NCI-H774 (cell line): ENCODE results near the gene GPRIN1.
"Not testable (repeated sequence)": the region's sequence is repeated elsewhere in the genome, so short reads cannot be mapped to it uniquely, and the experiment has no call there.

Experiments used
- DNase-seq: peaks from one replicate; lab custom pipeline; 2025; lab: John Stamatoyannopoulos, UW

Gene GPRIN1

DNA sequence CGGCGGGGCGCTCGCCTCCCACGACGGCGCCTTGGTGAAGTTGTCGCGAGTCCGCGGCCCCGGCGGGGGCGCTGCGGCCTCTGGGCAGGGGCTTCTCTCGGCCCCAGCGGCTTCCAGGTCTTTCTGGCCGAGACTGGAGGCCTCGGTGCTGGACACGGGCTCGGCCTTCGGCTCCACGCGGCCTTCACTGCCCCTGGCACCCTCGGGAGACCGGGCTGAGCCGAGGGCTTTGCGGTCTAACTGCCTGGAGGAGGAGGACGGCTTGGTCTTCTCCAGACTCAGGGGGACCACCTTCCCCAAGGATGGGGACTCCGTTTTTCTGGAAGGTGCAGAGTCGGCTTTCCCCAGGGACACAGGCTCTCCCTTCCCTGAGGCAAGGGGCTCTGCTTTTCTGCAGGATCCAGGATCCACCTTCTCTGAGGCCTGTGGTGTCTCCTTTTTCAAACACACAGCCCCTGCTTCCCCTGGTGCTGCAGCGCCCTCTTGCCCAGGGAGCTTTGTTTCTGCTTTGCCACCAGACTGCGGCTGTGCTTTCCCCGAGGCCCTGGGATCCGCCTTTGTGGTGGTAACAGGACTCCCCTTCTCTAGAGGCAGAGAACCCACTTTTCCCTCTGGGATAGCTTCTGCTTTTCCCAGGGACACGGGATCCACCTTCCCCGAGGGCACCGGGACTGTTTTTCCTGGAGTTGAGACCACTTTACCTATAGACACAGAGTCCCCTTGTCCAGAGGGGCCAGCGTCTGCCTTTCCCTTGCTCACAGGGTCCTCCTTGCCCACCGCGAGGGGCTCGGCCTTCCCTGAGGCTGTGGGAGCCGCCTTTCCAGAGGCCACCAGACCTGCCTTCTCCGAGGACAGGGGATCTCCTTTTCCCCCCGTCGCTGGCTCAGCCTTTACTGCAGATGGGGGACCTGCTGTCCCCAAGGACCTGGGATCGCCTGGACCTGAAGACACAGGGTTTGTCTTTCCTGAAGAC, 12.3 kb downstream of the GPRIN1 start:
- no peak for DNase-seq

DNA sequence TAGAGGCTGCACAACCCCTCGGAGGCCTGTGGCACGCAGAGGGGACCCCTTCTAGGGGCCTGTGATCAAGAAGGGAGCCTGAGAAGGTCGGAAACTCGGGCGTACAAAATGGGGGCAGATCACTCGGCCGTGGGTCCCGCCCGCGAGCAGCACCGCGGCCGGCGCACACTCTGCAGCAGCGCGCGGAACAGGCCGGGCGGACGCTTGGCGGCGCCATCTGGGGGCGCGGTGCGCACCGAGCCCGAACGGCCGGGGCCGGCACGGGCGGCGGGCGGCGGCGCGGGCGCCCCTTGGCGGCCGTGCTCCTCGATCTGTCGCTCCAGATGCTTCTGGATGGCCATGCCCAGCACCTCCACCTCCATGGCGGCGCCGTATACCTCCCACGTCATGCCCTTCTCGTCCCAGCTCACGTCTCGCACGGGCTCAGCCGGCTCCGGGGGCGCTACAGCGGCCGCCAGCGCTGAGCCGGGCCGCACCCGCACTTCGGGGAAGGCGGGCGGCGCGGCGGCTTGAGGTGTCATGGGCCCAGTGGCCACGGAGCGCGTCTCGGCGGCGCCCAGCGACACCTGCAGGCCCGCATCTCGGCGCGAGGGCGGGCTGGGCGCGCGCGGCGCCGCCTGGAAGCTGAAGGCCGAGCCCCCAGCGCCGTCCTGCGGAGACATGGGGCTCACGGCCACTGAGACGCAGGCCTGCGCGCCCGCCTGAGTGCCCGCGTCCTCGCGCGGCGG, 13.1 kb downstream of the GPRIN1 start:
- DNase-seq = no peak

DNA sequence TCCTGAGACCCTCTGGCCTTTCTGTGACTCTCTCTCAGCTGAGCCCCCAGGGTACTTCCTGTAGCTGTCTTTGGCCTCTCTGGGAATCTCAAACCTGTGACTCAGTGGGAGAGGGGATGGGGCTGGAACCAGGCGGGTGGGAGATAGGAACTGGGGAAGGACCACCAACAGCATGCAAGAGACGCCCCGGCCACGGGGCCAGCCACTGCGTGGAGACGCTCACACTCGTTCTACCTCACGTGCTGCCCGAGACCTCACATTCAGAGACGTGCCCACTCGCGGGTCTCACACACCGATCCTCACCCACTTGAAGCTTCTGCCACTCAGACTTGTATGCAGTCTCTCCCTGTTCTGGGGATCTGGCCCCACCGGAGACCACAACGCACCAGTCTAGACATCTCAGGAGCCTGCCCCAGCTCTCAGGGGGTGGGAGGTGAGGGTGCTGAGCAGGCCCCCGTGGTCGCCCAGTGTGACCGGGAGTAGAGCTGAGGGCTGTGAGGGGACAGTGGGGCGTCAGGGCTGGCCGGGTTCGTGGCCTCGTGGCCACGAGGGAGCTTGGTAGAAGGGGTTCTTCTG, 13.8 kb downstream of the GPRIN1 start:
- no peak for DNase-seq

DNA sequence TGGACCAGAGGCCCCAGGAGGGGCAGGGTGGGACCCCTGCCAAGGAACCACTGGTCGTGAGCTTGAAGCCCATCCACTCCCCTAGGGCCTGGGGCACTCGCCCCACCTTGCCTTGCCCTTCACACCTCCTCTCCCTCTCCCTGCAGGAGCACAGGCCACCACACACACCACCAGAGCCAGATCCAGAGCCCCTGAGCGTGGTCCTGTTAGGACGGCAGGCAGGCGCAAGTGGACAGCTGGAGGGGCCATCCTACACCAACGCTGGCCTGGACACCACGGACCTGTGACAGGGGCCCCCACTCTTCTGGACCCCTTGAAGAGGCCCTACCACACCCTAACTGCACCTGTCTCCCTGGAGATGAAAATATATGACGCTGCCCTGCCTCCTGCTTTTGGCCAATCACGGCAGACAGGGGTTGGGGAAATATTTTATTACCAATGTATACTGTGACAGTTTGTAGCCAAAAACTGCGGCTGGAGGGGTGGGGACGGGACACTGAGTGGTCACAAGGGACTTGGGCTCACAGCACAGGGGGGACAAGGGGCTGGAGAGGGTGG, 14.5 kb downstream of the GPRIN1 start:
- DNase-seq = no peak

DNA sequence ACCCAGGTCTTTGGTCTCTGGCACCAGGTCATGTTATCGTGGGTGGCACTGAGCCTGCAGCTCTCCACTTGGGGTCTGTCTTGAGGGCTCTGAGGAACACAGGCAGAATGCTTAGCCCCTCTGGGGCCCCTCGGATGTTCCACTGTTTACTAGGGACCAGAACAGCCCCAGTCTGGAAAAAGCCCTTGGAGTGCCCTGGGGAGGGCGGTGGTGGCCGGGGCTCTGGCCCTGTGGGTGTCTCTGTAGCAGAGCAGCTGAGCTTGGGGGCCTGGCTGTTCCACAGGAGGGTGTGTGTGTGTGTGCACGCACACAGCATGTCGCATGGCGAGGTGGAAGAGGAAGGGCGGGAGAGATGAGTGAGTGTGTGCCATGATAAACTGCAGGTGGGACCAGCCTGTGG, 15.4 kb downstream of the GPRIN1 start:
- no peak for DNase-seq

DNA sequence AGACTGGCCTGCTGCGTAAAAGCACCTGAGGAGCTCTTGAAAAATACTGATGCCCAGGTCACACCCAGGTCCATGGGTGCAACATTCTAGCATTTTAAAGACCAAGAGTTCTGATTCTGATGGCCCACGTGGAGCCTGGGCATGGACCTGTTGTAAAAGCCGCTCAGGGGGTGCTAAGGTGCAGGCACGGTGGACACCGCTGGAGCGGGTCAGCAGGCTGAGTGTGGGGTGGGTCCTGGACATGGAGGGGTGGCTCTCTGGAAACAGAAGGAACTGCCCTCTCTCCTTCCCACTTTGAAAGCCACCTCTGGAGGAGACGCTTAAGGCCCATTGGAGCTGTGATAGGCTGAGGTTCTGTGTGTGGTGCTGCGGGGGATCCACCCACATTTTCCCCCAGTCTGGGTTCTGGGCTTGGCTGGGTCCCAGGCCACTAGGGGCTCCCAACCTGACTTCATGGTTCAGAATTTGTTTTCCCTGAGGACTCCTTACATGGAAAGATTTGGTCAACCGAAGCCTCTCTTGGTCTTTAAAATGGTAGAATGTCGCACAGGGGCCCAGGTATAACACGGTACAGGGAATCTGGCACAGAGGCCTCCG, 16.6 kb downstream of the GPRIN1 start:
- DNase-seq = no peak

DNA sequence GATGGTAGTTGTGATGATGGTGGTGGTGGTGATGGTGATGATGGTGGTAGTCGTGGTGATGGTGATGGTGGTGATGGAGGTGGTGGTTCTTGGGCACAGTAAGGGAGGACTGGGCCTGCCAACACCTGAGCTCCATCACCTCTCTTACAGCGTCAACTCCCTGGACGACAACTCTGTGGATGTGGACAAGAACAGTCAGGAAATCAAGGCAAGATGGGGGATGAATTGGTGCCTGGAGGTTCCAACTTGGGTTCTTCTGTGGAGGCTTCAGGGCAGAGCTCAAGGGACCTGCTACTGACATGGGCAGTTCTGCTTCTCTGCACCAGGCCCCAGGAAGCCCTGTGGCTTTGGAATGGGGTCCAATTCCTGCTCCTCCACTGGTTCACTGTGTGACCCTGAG, 17.4 kb downstream of the GPRIN1 start:
- DNase-seq = no peak

DNA sequence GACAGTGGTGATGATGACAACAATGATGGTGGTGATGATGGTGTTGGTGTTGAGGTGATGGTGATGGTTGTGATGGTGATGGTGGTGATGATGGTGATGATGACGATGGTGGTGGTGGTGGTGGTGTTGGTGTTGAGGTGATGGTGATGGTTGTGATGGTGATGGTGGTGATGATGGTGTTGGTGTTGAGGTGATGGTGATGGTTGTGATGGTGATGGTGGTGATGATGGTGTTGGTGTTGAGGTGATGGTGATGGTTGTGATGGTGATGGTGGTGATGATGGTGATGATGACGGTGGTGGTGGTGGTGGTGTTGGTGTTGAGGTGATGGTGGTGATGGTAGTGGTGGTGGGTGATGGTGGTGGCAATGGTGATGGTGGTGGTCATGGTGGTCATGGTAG, 18.3 kb downstream of the GPRIN1 start:
- DNase-seq = not testable (repeated sequence)

DNA sequence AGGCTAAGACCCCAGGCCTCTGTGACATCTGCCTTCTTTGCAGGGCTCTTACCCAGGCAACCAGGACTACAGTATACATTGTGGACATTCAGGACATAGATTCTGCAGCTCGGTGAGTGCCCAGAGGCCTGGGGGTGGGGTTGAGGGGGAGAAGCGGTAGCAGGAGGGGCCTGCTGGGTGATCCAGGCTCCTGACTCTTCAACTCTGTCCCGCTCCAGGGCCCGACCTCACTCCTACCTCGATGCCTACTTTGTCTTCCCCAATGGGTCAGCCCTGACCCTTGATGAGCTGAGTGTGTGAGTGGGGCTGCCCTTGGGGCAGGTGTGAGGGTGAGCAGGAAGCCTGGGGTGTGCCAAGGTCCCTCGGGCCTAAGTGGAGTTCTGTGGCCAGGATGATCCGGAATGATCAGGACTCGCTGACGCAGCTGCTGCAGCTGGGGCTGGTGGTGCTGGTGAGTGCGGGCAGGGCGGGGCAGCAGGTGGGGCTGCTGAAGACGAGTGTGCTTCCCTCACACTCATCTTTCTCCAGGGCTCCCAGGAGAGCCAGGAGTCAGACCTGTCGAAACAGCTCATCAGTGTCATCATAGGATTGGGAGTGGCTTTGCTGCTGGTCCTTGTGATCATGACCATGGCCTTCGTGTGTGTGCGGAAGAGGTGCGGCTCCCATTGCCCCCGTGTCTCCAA, 19.8 kb downstream of the GPRIN1 start:
- DNase-seq = no peak

DNA sequence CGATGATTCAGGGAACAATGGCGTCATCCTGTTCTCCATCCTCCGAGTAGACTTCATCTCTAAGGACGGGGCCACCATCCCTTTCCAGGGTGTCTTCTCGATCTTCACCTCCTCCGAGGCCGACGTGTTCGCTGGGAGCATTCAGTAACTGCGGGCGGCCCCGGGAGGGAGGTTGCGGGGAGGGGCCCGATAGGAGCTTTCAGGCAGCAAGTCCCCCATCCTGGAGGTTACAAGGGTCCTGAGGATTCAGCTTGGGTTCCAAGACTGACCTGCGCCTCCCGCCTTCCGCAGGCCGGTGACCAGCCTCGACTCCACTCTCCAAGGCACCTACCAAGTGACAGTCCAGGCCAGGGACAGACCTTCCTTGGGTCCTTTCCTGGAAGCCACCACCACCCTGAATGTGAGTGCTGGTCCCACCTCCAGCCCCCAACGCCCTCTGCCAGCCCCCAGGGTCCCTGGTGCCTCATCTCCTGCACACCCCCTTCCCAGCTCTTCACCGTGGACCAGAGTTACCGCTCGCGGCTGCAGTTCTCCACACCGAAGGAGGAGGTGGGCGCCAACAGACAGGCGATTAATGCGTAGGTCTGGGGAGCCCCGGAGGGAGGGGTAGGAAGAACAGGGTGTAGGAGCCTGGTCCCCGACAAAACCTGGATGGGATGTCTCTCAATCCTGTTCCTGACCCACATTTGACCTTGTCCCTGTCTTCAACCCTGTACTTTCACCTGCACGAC, 20.8 kb downstream of the GPRIN1 start:
- no peak for DNase-seq

DNA sequence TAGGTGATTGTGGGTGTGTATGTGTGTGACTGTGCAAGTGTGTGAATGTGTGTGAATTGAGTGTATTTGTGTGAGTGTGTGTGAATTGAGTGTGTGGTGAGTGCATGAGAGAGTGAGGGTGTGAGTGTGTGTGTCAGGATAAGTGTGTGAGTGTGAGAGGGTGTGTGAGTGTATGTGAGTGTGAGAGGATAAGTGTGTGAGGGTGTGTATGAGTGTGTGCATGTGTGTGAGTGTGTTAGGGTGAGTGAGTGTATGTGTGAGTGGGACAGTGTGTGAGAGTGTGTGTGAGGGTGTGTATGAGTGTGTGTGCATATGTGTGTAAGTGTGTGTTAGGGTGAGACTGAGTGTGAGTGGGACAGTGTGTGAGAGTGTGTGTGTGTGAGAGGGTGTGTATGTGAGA, 21.7 kb downstream of the GPRIN1 start:
- no peak for DNase-seq

DNA sequence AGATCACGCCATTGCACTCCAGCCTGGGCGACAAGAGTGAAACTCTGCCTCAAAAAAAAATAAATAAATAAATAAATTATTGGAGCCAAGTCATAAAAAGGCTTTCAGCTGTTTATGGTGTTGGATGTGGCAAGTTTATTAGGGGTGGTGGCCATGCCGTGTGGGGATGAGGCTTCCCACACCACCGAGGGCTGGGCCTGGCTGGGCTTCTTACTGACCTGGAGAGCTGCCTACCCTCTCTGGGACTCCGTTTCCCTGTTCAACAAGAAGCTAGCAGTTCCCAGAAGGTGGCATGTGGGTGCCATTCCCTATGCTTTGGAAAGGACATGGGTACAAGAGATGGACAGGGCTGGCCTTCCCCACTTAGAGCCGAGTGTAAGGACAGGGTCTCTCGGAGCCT, 22.6 kb downstream of the GPRIN1 start:
- no peak for DNase-seq

DNA sequence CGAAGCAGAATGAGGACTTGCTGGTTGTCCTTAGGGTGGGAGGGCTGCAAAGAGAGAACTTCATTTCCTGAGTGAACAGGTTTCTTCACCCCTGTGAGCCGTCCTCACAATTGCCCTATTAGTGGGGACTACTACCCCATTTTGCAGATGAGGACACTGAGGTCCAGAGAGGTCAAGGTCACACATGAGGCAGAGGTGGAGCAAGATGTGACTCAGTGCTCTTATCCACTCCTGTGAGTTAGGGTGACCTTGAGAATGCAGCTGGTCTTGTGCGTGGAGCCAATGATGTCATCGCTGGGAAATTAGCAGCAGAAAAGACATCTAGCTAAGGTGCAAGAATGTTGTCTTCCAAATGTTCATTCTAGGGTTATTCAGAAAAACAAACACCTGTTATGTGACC, 26.9 kb downstream of the GPRIN1 start:
- no peak for DNase-seq

DNA sequence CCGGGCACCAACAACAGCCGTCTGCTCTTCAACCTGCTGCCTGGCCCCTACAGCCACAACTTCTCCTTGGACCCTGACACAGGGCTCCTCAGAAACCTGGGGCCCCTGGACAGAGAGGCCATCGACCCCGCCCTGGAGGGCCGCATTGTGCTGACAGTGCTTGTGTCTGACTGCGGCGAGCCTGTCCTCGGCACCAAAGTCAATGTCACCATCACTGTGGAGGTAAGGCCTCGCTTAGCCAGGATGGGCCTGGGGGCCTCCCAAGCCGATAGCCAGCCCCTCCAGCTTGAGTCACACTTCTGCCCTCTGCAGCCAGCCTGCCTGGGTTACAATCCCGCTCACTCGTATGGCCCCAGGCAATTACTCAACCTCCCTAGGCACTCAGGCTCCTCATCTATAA, 28.6 kb downstream of the GPRIN1 start:
- no peak for DNase-seq

DNA sequence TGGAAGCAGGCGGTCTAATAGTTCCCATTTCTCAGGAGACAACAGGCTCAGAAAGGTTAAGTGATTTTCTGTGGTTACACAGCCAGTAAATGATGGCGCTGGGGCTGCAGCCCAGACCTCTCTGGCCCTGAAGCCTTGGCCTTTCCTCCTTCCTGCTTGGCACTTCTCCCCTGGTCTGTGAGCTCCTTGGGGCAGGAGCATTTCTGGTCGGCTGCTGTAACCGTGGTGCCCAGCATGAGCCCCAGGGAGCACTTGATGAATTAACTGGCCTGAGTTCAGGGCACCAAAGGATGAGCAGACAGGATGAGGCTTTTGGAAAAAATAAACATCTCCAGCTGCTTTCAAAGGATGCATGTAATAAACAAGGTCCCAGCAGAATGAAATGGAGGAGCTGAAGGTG, 30.6 kb downstream of the GPRIN1 start:
- no peak for DNase-seq

DNA sequence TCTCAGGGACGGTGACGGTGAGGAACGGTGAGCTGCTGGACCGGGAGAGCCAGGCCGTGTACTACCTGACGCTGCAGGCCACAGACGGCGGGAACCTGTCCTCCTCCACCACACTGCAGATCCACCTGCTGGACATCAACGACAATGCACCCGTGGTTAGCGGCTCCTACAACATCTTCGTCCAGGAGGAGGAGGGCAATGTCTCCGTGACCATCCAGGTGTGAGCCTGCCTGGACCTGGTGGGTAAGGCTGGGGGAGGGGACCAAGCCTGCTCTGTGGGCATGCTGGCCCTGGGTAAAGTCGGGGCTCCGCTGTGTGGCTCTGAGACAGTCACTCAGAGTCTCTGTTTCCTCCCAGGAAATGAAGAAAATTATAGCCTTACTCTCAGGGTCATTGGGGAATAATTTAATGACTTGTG, 31.6 kb downstream of the GPRIN1 start:
- DNase-seq = peak; percentile 61

DNA sequence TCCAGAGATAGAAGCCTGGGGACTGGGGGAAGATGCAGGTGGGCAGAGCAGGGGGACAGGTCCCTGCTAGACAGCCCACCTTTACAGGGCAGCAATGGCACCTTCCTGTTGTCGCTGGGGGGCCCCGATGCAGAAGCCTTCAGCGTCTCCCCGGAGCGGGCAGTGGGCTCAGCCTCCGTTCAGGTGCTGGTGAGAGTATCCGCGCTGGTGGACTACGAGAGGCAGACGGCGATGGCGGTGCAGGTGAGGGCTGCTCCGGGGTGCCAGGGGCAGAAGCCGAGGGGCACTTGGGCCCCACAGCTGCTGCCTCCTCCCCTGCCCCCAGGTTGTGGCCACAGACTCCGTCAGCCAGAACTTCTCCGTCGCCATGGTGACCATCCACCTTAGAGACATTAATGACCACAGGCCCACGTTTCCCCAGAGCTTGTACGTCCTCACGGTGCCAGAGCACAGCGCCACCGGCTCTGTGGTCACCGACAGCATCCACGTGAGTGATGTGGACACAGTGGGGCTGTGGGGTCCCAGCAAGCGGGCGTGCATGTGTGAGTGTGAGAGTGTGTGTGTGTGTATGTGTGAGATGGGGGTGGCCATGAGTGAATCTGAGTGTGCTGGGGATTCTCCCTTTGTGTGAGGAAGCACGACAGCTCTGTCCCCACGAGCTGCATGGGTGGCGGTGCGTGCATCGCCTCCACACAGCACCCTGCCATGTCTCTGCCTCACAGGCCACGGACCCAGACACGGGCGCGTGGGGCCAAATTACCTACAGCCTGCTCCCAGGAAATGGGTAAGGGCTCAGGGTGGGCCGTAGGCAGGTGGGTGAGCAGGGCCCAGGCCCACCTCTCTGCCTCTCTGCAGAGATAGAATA, 32.4 kb downstream of the GPRIN1 start:
- no peak for DNase-seq

DNA sequence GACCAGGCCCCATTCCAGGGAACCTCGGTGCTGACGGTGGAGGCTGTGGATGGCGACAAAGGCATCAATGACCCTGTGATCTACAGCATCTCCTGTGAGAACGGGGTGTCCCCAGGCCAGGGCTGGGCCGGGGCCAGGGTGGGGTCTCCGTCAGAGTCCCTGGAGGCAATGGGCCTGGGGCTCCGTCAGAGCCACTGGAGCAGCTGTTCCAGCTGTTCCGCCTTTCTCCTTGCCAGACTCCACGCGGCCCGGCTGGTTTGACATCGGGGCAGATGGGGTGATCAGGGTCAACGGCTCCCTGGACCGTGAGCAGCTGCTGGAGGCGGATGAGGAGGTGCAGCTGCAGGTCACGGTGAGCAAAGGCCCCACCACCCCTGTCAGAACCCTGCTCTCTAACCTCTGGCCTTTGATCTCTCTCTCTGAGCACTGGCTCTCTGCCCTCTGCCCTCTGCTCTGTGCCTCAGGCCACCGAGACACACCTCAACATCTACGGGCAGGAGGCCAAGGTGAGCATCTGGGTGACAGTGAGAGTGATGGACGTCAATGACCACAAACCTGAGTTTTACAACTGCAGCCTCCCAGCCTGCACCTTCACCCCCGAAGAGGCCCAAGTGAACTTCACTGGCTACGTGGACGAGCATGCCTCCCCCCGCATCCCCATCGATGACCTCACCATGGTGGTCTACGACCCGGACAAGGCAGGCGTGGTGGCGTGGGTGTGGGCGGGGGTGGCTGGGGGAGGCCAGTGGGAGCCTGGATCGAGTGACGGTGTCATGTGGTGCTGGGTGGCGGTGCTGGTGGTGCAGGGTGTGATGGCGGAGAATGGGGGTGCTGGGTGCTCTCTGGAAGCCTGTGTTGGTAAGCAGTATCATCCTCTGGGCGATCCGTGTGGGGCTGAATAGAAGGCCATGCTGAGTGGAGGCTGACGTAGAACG, 34.2 kb downstream of the GPRIN1 start:
- DNase-seq = no peak

DNA sequence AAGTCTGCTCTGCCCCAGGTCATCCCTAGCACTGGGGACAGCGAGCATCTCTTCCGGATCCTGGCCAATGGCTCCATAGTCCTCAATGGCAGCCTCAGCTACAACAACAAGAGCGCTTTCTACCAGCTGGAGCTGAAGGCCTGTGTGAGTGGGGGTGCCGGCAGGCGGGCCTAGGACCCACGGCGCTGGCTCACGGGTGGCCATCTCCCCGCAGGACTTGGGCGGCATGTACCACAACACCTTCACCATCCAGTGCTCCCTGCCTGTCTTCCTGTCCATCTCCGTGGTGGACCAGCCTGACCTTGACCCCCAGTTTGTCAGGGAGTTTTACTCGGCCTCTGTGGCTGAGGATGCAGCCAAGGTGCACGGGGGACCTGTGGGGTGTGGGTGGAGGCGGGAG, 34.9 kb downstream of the GPRIN1 start:
- DNase-seq = no peak
